ENCODE results near the gene ARL6IP4. TPM values are rescaled to one million over a fixed set of nuclear protein-coding genes. Genes with fewer than 3 reads are reported as not detected.
A peak's percentile ranks its signal among the peaks of the same experiment; 100 is the strongest.

Gene ARL6IP4
- total RNA-seq, 2 donors from 2014 or later: 232 to 257 TPM

DNA sequence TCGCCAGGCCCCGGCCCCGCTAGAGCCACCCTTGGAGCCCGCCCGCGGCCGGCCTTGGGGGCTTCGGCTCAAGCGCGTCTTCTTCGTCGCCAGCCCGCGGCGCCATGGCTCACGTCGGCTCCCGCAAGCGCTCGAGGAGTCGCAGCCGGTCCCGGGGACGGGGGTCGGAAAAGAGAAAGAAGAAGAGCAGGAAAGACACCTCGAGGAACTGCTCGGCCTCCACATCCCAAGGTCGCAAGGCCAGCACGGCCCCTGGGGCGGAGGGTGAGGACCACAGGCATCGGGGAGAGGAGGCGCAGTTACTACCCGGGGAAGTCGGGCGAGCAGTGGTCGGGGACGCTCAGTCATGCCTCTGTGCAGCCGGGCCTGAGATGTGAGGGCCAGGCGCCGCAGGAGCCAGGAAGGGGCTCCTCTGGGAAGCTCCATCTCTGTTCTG is 573 bp downstream of the ARL6IP4 start:
- intact Hi-C loops (cut with DNase I): loop anchor here (5.0 kb wide), 3 partner anchors 171 to 601 kb away; partner anchors contain the start of genes MPHOSPH9, MTRFR, PITPNM2 and TMED2
- Histone ChIP-seq H3K9me3 (no peaks in the 10 kb centered on the region), H3K4me1 (replicated peaks) (peaks cover 44% of the 10 kb centered on the region), H3K36me3 (no peaks in the 10 kb centered on the region), H3K27me3 (replicated peaks; ENCODE audit: insufficient read depth) (no peaks in the 10 kb centered on the region), H3K4me3 (peak overlapping the region; percentile 95 to 97), H3K27ac (peak overlapping the region; percentile 84 to 85)
- DNase-seq (ENCODE audit: low spot score): no peak
- TF ChIP-seq POLR2AphosphoS5 (IDR thresholded peaks at IDR 0.05) (no peak), POLR2A (IDR thresholded peaks at IDR 0.05) (no peak)
- TF ChIP-seq, protein P1, sequence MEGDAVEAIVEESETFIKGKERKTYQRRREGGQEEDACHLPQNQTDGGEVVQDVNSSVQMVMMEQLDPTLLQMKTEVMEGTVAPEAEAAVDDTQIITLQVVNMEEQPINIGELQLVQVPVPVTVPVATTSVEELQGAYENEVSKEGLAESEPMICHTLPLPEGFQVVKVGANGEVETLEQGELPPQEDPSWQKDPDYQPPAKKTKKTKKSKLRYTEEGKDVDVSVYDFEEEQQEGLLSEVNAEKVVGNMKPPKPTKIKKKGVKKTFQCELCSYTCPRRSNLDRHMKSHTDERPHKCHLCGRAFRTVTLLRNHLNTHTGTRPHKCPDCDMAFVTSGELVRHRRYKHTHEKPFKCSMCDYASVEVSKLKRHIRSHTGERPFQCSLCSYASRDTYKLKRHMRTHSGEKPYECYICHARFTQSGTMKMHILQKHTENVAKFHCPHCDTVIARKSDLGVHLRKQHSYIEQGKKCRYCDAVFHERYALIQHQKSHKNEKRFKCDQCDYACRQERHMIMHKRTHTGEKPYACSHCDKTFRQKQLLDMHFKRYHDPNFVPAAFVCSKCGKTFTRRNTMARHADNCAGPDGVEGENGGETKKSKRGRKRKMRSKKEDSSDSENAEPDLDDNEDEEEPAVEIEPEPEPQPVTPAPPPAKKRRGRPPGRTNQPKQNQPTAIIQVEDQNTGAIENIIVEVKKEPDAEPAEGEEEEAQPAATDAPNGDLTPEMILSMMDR (IDR thresholded peaks at IDR 0.05): no peak
- 2% methylated on average over 40 of the region's 40 CpGs for WGBS

DNA sequence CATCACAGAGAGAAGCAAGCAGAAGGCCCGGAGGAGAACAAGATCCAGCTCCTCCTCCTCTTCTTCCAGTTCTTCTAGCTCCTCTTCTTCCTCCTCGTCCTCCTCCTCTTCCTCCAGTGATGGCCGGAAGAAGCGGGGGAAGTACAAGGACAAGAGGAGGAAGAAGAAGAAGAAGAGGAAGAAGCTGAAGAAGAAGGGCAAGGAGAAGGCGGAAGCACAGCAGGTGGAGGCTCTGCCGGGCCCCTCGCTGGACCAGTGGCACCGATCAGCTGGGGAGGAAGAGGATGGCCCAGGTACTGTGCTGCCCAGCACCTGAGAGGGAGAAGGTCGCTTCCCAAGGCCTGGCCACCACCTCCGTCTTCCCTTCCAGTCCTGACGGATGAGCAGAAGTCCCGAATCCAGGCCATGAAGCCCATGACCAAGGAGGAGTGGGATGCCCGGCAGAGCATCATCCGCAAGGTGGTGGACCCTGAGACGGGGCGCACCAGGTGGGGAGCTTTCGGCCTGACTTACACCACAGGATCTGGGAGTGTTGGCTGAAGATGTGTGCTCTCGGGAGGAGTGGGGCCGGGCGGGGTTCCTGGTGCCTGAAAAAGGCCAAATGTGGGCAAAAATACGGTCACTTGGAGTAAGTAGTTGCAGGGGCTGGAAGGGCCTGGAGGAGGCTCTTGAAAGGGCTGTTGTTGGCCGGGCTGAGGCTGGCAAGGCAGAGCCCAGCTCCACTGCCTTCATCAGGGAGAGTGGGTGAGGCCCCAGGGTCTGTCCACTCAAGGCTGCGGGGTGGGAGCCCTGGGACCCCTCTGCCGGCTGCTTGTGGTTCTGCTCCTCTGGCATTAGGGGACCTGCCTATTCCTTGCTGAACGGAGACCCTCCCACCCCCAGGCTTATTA is 1.4 kb downstream of the ARL6IP4 start:
- Histone ChIP-seq H3K27me3 (replicated peaks; ENCODE audit: insufficient read depth) (no peaks in the 10 kb centered on the region), H3K36me3 (no peaks in the 10 kb centered on the region), H3K27ac (peak overlapping the region; percentile 84 to 85), H3K9me3 (no peaks in the 10 kb centered on the region), H3K4me3 (peak overlapping the region; percentile 95 to 97), H3K4me1 (replicated peaks) (peaks cover 37% of the 10 kb centered on the region)
- DNase-seq (ENCODE audit: low spot score): no peak
- intact Hi-C loops (cut with DNase I): loop anchor here (5.0 kb wide), 3 partner anchors 170 to 600 kb away; partner anchors contain the start of genes MPHOSPH9, MTRFR, PITPNM2 and TMED2
- TF ChIP-seq POLR2AphosphoS5 (IDR thresholded peaks at IDR 0.05): no peak
- TF ChIP-seq, protein P1 (IDR thresholded peaks at IDR 0.05): no peak
- 64% methylated on average over 25 of the region's 25 CpGs for WGBS

DNA sequence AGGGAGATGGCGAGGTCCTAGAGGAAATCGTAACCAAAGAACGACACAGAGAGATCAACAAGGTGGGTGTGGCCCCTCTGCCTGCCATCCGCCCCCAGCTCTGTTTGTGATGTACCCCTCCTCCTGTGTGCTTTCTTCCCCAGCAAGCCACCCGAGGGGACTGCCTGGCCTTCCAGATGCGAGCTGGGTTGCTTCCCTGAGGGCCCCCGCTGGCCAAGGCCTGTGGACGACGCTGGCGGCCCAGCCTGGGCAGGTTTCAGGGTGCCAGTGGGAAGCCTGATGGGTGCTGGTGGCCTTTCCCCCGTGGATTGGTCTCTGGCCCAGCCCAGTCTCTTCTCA is 2.0 kb downstream of the ARL6IP4 start:
- DNase-seq (ENCODE audit: low spot score): no peak
- H3K4me1 ChIP-seq (replicated peaks): peaks cover 36% of the 10 kb centered on the region
- peak overlapping the region in 1 of 2 donors; percentile 84 for H3K27ac ChIP-seq
- H3K27me3 ChIP-seq (replicated peaks; ENCODE audit: insufficient read depth): no peaks in the 10 kb centered on the region
- H3K36me3 ChIP-seq: no peaks in the 10 kb centered on the region
- intact Hi-C loops (cut with DNase I): loop anchor here (5.0 kb wide), 3 partner anchors 170 to 600 kb away; partner anchors contain the start of genes MPHOSPH9, MTRFR, PITPNM2 and TMED2
- TF ChIP-seq, protein P1 (IDR thresholded peaks at IDR 0.05): no peak
- TF ChIP-seq POLR2A (IDR thresholded peaks at IDR 0.05): no peak
- TF ChIP-seq POLR2AphosphoS5 (IDR thresholded peaks at IDR 0.05): no peak
- H3K9me3 ChIP-seq: no peaks in the 10 kb centered on the region
- WGBS: 71% methylated on average over 11 of the region's 11 CpGs
- no peak overlapping the region for H3K4me3 ChIP-seq

DNA sequence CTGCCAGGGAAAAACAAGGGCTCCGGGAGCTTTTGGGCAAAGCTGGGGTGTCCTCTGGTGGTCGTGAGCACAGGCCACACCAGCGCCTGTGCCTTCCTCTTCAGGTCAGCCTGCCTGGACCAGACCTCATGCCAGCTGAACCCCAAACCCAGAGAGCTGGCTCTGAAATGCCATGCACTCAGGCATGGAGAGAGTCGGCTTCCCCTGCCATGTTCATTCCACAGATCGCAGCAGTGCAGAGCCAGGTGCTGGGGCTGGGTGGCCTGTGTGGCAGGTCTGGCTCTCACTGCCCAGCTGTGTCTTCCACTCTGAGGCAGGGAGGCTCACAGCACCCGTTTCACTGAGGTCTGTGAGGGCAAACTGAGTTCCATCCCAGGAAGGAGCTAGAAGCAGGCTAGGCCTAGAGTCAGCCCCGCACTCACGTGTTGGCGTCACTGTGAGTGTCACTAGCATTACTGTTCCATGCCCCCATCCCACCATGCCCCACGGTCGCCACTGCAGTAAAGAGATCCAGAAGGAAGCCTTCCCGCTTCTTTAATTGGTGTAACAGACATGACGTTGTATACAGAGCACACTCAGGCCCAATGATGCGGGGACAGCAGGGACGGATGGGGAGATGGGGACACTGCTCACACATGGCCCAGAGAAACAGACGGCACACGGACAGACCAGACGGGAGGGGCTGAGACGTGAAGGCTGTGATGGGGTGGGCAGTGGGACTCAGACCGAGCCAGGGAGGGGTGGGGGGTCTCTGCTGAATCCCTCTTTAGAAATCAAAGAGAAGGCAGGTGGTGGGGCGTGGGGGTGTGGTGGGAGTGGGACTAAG is 2.7 kb downstream of the ARL6IP4 start:
- no peak for DNase-seq (ENCODE audit: low spot score)
- TF ChIP-seq POLR2A (IDR thresholded peaks at IDR 0.05): no peak
- TF ChIP-seq POLR2AphosphoS5 (IDR thresholded peaks at IDR 0.05): no peak
- TF ChIP-seq, protein P1 (IDR thresholded peaks at IDR 0.05): no peak
- 60% methylated on average over 21 of the region's 21 CpGs for WGBS
- no peak overlapping the region for H3K4me3 ChIP-seq
- peak overlapping the region; percentile 62 to 64 for H3K27ac ChIP-seq
- intact Hi-C loops (cut with DNase I): loop anchor here (5.0 kb wide), 3 partner anchors 169 to 599 kb away; partner anchors contain the start of genes MPHOSPH9, MTRFR, PITPNM2 and TMED2
- H3K9me3 ChIP-seq: no peaks in the 10 kb centered on the region
- H3K4me1 ChIP-seq (replicated peaks): peaks cover 36% of the 10 kb centered on the region
- no peaks in the 10 kb centered on the region for H3K27me3 ChIP-seq (replicated peaks; ENCODE audit: insufficient read depth)
- no peaks in the 10 kb centered on the region for H3K36me3 ChIP-seq
